Astrocyte (in vitro differentiated cells and primary cell): Measurements from ENCODE around the gene KCTD19. TPM values are rescaled to one million over a fixed set of nuclear protein-coding genes. Genes with fewer than 3 reads are reported as not detected.
A peak's percentile ranks its signal among the peaks of the same experiment; 100 is the strongest.

ENCODE experiments used
- DNase-seq: peaks from one replicate; pipeline ENCODE4 v3.0.0-alpha.2; 2010; ENCODE audit warnings: low read depth
- FAIRE-seq: peaks from 2 replicates; lab custom pipeline; 2011; peaks lifted over from hg19 to GRCh38; lab: Jason Lieb, UNC
- H2AFZ ChIP-seq: 2 replicates; pipeline ENCODE4 v1.6.0; 2012; ENCODE audit warnings: low read depth, low read length, inconsistent platforms
- H3K27ac ChIP-seq: 2 replicates; pipeline ENCODE4 v1.5.1; 2011; ENCODE audit warnings: low read depth, low read length, inconsistent platforms
- H3K27me3 ChIP-seq: 2 replicates; pipeline ENCODE4 v1.6.0; 2011; ENCODE audit warnings: low read length, inconsistent platforms; ENCODE audit not compliant: insufficient read depth
- H3K36me3 ChIP-seq: 2 replicates; pipeline ENCODE4 v1.5.1; 2011; ENCODE audit warnings: low read length, inconsistent platforms; ENCODE audit not compliant: insufficient read depth
- H3K4me1 ChIP-seq: 2 replicates; pipeline ENCODE4 v1.5.1; 2011; ENCODE audit warnings: low read length, inconsistent platforms; ENCODE audit not compliant: insufficient read depth
- H3K4me2 ChIP-seq: 2 replicates; pipeline ENCODE4 v1.6.0; 2012; ENCODE audit warnings: low read length, inconsistent platforms
- H3K4me3 ChIP-seq: 2 replicates; pipeline ENCODE4 v1.5.1; 2011; ENCODE audit warnings: low read depth, mild to moderate bottlenecking, low read length, inconsistent platforms; ENCODE audit not compliant: insufficient read depth
- H3K79me2 ChIP-seq: 2 replicates; pipeline ENCODE4 v1.6.0; 2012; ENCODE audit warnings: mild to moderate bottlenecking, low read length, inconsistent platforms; ENCODE audit not compliant: insufficient read depth
- H3K9ac ChIP-seq: 2 replicates; pipeline ENCODE4 v1.6.0; 2012; ENCODE audit warnings: mild to moderate bottlenecking, low read length, inconsistent platforms
- H3K9me3 ChIP-seq: 2 replicates; pipeline ENCODE4 v1.5.1; 2012; ENCODE audit warnings: low read depth, mild to moderate bottlenecking, low read length, inconsistent platforms; ENCODE audit not compliant: insufficient read depth
- H4K20me1 ChIP-seq: 2 replicates; pipeline ENCODE4 v1.6.0; 2012; ENCODE audit warnings: low read length, inconsistent platforms; ENCODE audit not compliant: insufficient read depth
- H3K27ac Mint-ChIP-seq: one replicate; pipeline ENCODE4 v1.8.0; 2021; ENCODE audit warnings: mild to moderate bottlenecking, mixed read lengths; ENCODE audit not compliant: unreplicated experiment
- H3K27me3 Mint-ChIP-seq: one replicate; pipeline ENCODE4 v1.8.0; 2021; ENCODE audit warnings: low read depth, mixed read lengths; ENCODE audit not compliant: unreplicated experiment
- H3K36me3 Mint-ChIP-seq: one replicate; pipeline ENCODE4 v1.8.0; 2021; ENCODE audit warnings: low read depth, mixed read lengths; ENCODE audit not compliant: unreplicated experiment
- H3K4me1 Mint-ChIP-seq: one replicate; pipeline ENCODE4 v1.8.0; 2021; ENCODE audit warnings: low read depth, mixed read lengths; ENCODE audit not compliant: unreplicated experiment
- H3K4me3 Mint-ChIP-seq: one replicate; pipeline ENCODE4 v1.8.0; 2021; ENCODE audit warnings: mild to moderate bottlenecking, moderate library complexity, mixed read lengths; ENCODE audit not compliant: unreplicated experiment
- H3K9me3 Mint-ChIP-seq: one replicate; pipeline ENCODE4 v1.8.0; 2021; ENCODE audit warnings: mild to moderate bottlenecking, mixed read lengths; ENCODE audit not compliant: unreplicated experiment
- CTCF ChIP-seq: IDR thresholded peaks from 2 replicates; pipeline ENCODE4 v1.5.1; 2011; ENCODE audit warnings: low read depth, mild to moderate bottlenecking, inconsistent platforms, low read length, moderate library complexity; ENCODE audit not compliant: insufficient read depth
- EZH2 ChIP-seq: IDR thresholded peaks from 2 replicates; pipeline ENCODE4 v1.6.1; 2012; ENCODE audit warnings: mild to moderate bottlenecking, low read length, inconsistent platforms; ENCODE audit not compliant: insufficient read depth
- total RNA-seq: library from RNA; stranded (reverse); gene quantifications from 2 replicates; pipeline ENCODE4 v1.2.1, GENCODE V29; 2021

KCTD19 gene
- total RNA-seq, 1 donor from 2014 or later, result not detected

DNA sequence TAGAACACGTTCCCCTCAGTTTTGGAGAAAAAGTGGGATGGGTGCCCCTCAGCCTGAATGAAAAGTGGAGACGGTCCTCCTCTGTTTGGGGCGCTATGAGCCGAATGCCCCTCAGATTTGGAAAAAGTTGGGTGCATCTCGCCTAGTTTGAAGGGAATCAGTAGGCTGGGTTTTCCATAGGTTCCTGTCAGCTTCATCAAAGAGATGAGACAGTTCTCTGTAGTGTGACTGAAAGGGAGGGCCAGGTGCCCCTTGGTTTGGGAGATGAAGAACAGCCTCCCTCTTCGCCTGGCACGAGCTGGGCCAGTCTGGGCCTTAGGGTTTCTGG, 78.5 kb downstream of the KCTD19 start:
- H3K9me3 ChIP-seq, result no peaks in the 10 kb centered on the region
- H3K4me2 ChIP-seq, result peak overlapping the region; percentile 95
- TF ChIP-seq CTCF (no peak), EZH2 (no peak)
- DNase-seq (no peak), FAIRE-seq (no peak)
- Mint-ChIP-seq H3K4me1 (peaks cover 27% of the 10 kb centered on the region), H3K4me3 (peak overlapping the region; percentile 89), H3K27me3 (peaks cover 16% of the 10 kb centered on the region), H3K36me3 (no peaks in the 10 kb centered on the region), H3K27ac (peak overlapping the region; percentile 64), H3K9me3 (no peaks in the 10 kb centered on the region)
- H3K27me3 ChIP-seq, result no peaks in the 10 kb centered on the region
- peak overlapping the region; percentile 20 for H3K27ac ChIP-seq
- peaks cover 48% of the 10 kb centered on the region for H3K4me1 ChIP-seq
- peak overlapping the region; percentile 63 for H3K4me3 ChIP-seq
- H3K36me3 ChIP-seq, result no peaks in the 10 kb centered on the region
- peaks cover 30% of the 10 kb centered on the region for H3K79me2 ChIP-seq
- H3K9ac ChIP-seq, result peak overlapping the region; percentile 78
- peak overlapping the region; percentile 77 for H2AFZ ChIP-seq
- H4K20me1 ChIP-seq, result no peaks in the 10 kb centered on the region

GRCh38 chr16:67247192-67248072, 79.1 kb downstream of the KCTD19 start, which contains the start of gene FHOD1:
Gene FHOD1 (minus strand): TSS chr16:67247481. CDS start chr16:67247410, 71 bp downstream.
- Histone ChIP-seq H4K20me1 (no peaks in the 10 kb centered on the region), H3K4me1 (peaks cover 50% of the 10 kb centered on the region), H3K4me3 (peak within 1 kb of the TSS; percentile 74), H3K9ac (peak within 1 kb of the TSS; percentile 82), H2AFZ (peak within 1 kb of the TSS; percentile 77), H3K79me2 (peaks cover 35% of the 10 kb centered on the region), H3K27me3 (no peaks in the 10 kb centered on the region), H3K4me2 (peak within 1 kb of the TSS; percentile 95), H3K9me3 (no peaks in the 10 kb centered on the region), H3K36me3 (no peaks in the 10 kb centered on the region), H3K27ac (peak within 1 kb of the TSS; percentile 72)
- Mint-ChIP-seq H3K36me3 (no peaks in the 10 kb centered on the region), H3K27me3 (peaks cover 16% of the 10 kb centered on the region), H3K4me3 (peak within 1 kb of the TSS; percentile 89), H3K4me1 (peaks cover 29% of the 10 kb centered on the region), H3K9me3 (no peaks in the 10 kb centered on the region), H3K27ac (peak within 1 kb of the TSS; percentile 64)
- peak; percentile 81 for DNase-seq
- FAIRE-seq, result no peak
- no peak for TF ChIP-seq EZH2
- no peak for TF ChIP-seq CTCF
